OCI-LY7 (cell line): ENCODE data around the gene IL17REL.

Experiments
- EZH2phosphoT487 ChIP-seq: fragments of 200-600 bp; sonication (generic); IDR thresholded peaks from 2 replicates; pipeline ENCODE4 v1.6.1; 2018; ENCODE audit warnings: low read depth, borderline replicate concordance, mild to moderate bottlenecking, mixed run types, antibody characterized with exemption, low read length, moderate library complexity, mixed read lengths
- TF ChIP-seq, protein P1 (sequence below): fragments of 200-600 bp; sonication (generic); conservative IDR thresholded peaks from 2 replicates; pipeline ENCODE4 v1.5.1; 2014; ENCODE audit warnings: mild to moderate bottlenecking, antibody characterized with exemption, low read length, moderate library complexity, mixed read lengths

DNA sequence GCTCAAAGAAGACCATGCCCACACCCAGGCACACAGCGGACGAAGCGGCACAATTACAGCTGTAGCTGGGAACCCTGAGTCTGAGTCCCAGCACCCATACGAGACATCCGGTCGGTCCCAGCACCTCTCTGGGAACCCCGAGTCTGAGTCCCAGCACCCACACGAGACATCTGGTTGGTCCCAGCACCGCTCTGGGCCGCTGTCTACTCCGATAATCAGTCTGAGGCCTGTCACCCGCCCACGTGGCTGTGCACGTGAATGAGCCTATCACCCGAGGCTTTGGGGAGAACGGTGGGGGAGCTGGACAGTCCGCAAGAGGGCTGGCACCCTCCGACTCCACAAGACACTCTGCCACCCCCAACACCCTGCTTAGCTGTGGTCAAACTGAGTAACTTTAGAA, 39.4 kb upstream of the IL17REL start:
- TF ChIP-seq, protein P1, sequence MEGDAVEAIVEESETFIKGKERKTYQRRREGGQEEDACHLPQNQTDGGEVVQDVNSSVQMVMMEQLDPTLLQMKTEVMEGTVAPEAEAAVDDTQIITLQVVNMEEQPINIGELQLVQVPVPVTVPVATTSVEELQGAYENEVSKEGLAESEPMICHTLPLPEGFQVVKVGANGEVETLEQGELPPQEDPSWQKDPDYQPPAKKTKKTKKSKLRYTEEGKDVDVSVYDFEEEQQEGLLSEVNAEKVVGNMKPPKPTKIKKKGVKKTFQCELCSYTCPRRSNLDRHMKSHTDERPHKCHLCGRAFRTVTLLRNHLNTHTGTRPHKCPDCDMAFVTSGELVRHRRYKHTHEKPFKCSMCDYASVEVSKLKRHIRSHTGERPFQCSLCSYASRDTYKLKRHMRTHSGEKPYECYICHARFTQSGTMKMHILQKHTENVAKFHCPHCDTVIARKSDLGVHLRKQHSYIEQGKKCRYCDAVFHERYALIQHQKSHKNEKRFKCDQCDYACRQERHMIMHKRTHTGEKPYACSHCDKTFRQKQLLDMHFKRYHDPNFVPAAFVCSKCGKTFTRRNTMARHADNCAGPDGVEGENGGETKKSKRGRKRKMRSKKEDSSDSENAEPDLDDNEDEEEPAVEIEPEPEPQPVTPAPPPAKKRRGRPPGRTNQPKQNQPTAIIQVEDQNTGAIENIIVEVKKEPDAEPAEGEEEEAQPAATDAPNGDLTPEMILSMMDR, result no peak
- no peak for TF ChIP-seq EZH2phosphoT487
